ENCODE results near the gene RAB43. TPM values are rescaled to one million over a fixed set of nuclear protein-coding genes. Genes with fewer than 3 reads are reported as not detected.

Gene RAB43
- total RNA-seq, 2 donors from 2014 or later, result 26.4 to 53.5 TPM

DNA sequence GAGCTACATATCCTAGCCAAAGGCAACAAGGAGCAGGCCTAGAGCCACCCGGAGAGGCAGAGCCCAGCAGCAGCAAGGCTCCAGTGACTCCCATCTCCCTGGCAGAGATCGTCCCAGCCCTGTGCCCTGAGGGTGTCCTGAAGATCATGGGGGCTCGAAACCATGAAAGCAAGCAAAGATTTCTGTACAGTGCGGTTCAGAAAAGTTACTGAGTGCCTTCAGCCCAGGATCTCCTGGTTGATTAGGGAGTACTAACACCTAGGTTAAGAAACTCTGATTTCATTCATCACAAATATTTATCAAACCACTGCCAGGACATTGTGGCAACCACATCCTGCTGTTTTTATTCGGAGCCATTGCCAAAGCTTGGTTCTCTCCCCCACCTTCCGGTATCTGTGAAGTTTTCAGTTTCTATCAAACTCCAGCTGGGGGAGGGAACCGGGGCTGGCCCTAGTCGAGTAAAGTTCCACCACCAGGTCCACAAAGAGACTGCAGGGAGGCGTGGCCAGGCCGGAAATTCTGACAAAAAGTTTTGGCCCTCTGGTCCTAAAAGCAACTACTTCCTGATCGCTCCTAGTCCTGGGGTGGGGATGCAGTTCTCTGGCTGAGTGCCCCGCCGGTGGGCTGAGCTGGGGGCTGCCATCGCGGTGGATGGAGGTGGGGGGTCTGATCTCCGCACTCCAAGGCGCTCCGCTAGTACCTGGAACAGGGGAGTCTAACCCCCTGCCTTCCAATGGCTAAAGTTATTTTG is 1.2 kb downstream of the RAB43 start:
- TF ChIP-seq, protein P1, sequence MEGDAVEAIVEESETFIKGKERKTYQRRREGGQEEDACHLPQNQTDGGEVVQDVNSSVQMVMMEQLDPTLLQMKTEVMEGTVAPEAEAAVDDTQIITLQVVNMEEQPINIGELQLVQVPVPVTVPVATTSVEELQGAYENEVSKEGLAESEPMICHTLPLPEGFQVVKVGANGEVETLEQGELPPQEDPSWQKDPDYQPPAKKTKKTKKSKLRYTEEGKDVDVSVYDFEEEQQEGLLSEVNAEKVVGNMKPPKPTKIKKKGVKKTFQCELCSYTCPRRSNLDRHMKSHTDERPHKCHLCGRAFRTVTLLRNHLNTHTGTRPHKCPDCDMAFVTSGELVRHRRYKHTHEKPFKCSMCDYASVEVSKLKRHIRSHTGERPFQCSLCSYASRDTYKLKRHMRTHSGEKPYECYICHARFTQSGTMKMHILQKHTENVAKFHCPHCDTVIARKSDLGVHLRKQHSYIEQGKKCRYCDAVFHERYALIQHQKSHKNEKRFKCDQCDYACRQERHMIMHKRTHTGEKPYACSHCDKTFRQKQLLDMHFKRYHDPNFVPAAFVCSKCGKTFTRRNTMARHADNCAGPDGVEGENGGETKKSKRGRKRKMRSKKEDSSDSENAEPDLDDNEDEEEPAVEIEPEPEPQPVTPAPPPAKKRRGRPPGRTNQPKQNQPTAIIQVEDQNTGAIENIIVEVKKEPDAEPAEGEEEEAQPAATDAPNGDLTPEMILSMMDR (IDR thresholded peaks at IDR 0.05), result peak; percentile 44
- H3K36me3 ChIP-seq, result peaks cover 4% of the 10 kb centered on the region

DNA sequence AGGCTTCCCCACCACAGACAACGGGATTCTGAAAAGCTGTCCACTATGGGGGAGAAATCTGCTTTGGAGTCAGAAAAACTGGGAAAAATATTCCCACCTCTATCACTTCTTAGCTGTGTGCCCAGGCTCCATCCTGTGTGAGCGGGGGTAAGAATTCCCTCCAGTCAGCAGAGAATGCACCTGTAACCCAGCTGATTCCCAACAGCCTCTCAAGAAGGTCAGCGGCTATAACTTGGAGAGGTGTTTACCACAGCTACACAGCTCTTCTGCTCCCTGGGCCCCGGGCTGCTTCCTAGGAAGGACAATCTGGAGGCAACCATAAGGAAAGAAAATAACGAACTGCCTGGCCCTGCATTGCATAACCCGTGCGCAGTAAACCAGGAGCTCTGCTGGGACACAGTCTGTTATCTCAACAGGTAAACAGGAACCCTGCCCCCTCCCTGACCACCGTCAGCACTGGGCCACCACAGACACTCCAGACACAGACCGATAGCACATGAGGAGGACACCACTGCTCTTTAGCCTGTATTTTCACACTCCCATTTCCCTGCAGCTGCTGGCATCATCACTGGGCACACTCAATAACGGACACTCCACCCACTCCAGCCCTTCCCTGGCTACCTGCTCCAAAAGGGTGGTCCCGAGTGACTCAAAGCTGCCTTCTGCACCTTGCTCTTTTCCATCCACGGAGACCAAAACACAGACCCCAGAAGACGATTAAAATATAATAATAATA is 2.1 kb downstream of the RAB43 start:
- H3K4me1 ChIP-seq (ENCODE audit: control insufficient read depth in 1 of 2, low read depth in 2 of 2), result peaks cover 24 to 25% of the 10 kb centered on the region in 2 donors
- peaks cover 4% of the 10 kb centered on the region for H3K36me3 ChIP-seq
- H3K4me3 ChIP-seq, result peak overlapping the region; percentile 91
- DNase-seq (ENCODE audit: low spot score) (no peak), ATAC-seq (ENCODE audit: insufficient number of reproducible peaks, low FRiP score, low read depth) (no peak)
- no peaks in the 10 kb centered on the region for H3K9me3 ChIP-seq
- H3K27me3 ChIP-seq (replicated peaks; ENCODE audit: insufficient read depth), result no peaks in the 10 kb centered on the region
- peak overlapping the region; percentile 90 to 93 for H3K27ac ChIP-seq
- TF ChIP-seq, protein P1 (IDR thresholded peaks at IDR 0.05), result no peak

More for the DNA sequence above, 1.2 kb downstream of the RAB43 start:
- DNase-seq (ENCODE audit: low spot score) (peak; percentile 68), ATAC-seq (ENCODE audit: insufficient number of reproducible peaks, low FRiP score, low read depth) (peak; percentile 78)
- Histone ChIP-seq H3K4me1 (ENCODE audit: control insufficient read depth in 1 of 2, low read depth in 2 of 2) (peaks cover 24 to 25% of the 10 kb centered on the region in 2 donors), H3K27me3 (replicated peaks; ENCODE audit: insufficient read depth) (no peaks in the 10 kb centered on the region), H3K9me3 (no peaks in the 10 kb centered on the region), H3K4me3 (peak overlapping the region; percentile 91), H3K27ac (peak overlapping the region; percentile 90 to 93)

DNA sequence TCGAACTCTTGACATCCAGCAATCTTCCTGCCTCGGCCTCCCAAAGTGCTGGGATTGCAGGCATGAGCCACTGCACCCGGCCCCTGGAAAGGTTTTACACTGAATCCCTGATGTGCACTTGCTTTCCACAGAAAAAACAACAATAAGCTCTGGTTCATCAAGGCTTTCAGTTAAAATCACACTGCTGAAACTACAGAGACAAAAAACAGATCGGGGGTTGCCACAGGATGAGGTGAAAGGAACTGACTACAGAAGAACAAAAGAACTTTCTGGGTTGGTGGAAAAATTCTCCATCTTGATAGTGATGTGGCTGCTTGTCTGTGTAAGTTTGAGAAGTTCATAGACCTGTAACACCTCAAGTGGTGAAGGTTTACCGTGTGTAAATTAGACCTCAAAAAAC is 2.9 kb downstream of the RAB43 start:
- TF ChIP-seq, protein P1 (IDR thresholded peaks at IDR 0.05), result no peak
- peaks cover 4% of the 10 kb centered on the region for H3K36me3 ChIP-seq
- H3K9me3 ChIP-seq, result no peaks in the 10 kb centered on the region
- ATAC-seq (ENCODE audit: insufficient number of reproducible peaks, low FRiP score, low read depth) (no peak), DNase-seq (ENCODE audit: low spot score) (no peak)
- H3K4me1 ChIP-seq (ENCODE audit: control insufficient read depth in 1 of 2, low read depth in 2 of 2), result peaks cover 24 to 25% of the 10 kb centered on the region in 2 donors
- H3K4me3 ChIP-seq, result no peak overlapping the region
- H3K27me3 ChIP-seq (replicated peaks; ENCODE audit: insufficient read depth), result no peaks in the 10 kb centered on the region
- H3K27ac ChIP-seq, result no peak overlapping the region

DNA sequence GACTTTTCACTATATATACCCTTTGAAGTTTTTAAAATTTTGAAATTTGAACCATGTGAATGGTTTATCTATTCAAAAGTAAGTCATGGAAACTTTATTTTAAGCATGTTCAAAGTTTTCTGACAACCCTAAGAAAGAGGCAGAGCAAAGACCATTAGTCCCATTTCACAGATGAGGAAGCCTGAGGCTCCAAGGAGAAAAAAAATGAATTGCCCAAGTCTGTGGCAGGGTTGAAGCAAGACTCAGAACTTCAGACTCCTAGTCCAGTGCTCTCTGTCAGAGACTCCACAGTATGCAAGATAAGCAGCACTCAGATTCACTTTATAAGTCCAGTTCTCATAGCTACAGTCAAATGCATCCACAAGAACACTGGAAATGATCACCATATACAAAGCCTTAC is 4.5 kb downstream of the RAB43 start:
- no peak for ATAC-seq (ENCODE audit: insufficient number of reproducible peaks, low FRiP score, low read depth)

More for the DNA sequence above, 4.5 kb downstream of the RAB43 start:
- H3K27me3 ChIP-seq (replicated peaks; ENCODE audit: insufficient read depth), result no peaks in the 10 kb centered on the region
- TF ChIP-seq, protein P1 (IDR thresholded peaks at IDR 0.05), result no peak
- H3K4me3 ChIP-seq, result no peak overlapping the region
- peaks cover 24 to 25% of the 10 kb centered on the region in 2 donors for H3K4me1 ChIP-seq (ENCODE audit: control insufficient read depth in 1 of 2, low read depth in 2 of 2)
- H3K9me3 ChIP-seq, result no peaks in the 10 kb centered on the region
- no peak overlapping the region for H3K27ac ChIP-seq
- no peak for DNase-seq (ENCODE audit: low spot score)
- H3K36me3 ChIP-seq, result peaks cover 4% of the 10 kb centered on the region

Measured in thoracic aorta (tissue), 2 donors.